Measurements from ENCODE around the gene TUBB4B. TPM values are rescaled to one million over a fixed set of nuclear protein-coding genes. Genes with fewer than 3 reads are reported as not detected.

TUBB4B gene
- total RNA-seq, 3 donors from 2014 or later: 286 to 379 (median 332) TPM

DNA sequence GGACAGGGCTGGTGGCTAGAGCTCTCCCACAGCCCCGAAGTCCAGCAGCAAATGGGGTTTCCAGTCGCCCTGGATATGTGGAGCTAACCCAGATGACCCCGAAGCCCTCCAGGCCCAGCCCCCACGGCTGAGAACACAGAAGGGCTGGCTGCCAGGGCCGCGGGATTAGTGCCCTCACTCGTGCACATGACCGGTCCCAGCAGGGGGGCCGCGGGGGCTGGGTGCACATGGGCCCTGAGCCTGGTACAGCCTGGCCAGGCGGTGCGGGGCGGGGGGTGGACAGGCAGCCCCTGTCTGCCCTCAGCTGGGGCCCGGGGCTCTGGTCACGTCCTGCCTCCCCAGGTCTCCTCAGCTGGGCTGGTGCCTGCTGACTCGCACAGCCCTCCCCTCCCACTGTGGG lies 46.7 kb upstream of the TUBB4B start:
- Histone ChIP-seq H3K4me3 (no peak overlapping the region), H3K36me3 (ENCODE audit: low read depth) (no peaks in the 10 kb centered on the region), H3K9me3 (no peaks in the 10 kb centered on the region), H3K4me1 (ENCODE audit: low read depth) (peaks cover 65% of the 10 kb centered on the region)
- no peak for ATAC-seq
- intact Hi-C loops (cut with DNase I, micrococcal nuclease): no loop called here
- DNase-seq: peak in 2 of 3 donors; percentile 43 to 62
- TF ChIP-seq, protein P1, sequence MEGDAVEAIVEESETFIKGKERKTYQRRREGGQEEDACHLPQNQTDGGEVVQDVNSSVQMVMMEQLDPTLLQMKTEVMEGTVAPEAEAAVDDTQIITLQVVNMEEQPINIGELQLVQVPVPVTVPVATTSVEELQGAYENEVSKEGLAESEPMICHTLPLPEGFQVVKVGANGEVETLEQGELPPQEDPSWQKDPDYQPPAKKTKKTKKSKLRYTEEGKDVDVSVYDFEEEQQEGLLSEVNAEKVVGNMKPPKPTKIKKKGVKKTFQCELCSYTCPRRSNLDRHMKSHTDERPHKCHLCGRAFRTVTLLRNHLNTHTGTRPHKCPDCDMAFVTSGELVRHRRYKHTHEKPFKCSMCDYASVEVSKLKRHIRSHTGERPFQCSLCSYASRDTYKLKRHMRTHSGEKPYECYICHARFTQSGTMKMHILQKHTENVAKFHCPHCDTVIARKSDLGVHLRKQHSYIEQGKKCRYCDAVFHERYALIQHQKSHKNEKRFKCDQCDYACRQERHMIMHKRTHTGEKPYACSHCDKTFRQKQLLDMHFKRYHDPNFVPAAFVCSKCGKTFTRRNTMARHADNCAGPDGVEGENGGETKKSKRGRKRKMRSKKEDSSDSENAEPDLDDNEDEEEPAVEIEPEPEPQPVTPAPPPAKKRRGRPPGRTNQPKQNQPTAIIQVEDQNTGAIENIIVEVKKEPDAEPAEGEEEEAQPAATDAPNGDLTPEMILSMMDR (IDR thresholded peaks at IDR 0.05): no peak

DNA sequence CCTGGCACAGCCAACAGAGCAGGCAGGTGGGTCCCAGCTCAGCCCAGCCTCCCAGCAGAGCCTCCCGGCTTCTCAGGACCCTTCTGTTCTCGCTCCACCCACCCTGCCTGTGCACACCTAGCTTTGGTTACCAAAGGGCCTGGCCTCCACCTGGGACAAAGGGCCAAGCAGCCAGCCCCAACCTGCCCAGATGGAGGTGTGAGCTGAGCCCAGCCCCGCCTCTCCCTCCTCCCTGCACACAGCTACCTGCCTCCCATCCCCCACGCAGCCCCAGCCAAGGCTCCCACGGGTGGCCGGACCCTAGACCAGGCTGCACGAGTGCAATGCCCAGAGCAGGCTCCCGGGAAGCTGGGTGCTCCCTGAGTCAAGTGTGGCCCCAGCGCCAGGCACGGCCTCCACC lies 46.2 kb upstream of the TUBB4B start:
- ATAC-seq (peak; percentile 59), DNase-seq (peak; percentile 82 to 90 (median 85))
- intact Hi-C loops (cut with DNase I, micrococcal nuclease): no loop called here

DNA sequence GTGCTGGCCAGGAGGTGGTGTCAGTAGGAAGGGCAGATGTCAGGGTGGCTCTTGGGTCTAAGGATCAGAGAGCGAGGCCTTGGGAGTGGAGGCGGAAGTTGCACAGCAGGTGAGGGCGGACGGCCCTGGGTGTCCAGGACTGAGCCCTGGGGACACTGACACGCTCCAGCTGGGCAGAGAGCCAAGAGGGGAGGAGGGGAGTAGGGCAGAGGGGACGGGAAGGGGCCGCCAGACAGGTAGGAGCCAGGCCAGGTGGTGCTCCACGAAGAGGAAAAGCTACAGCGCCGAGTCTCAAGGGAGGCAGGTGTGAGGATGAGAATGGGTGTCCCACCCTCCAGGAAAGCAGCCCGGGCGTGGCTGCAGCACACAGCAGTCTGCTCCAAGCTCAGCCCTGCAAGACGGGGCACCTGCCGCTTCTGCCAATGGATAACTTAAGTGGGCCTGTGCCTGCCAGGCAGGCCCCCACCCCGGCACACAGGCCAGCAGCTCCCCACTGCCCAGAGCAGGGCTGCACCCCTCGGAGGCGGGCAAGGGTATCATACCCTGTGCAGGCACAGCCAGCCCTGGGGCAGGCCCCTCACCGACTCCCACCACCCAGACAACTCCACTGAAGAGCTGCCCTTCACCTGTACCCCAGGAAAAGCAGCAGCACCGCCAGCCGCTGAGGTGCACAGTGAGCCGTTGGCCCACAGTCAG lies 45.4 kb upstream of the TUBB4B start:
- Histone ChIP-seq H3K4me1 (ENCODE audit: low read depth) (peaks cover 57% of the 10 kb centered on the region), H3K9me3 (no peaks in the 10 kb centered on the region), H3K36me3 (ENCODE audit: low read depth) (peaks cover under 1% of the 10 kb centered on the region), H3K4me3 (no peak overlapping the region)
- TF ChIP-seq, protein P1 (IDR thresholded peaks at IDR 0.05): no peak
- peak; percentile 72 for ATAC-seq
- peak; percentile 90 to 94 (median 94) for DNase-seq
- intact Hi-C loops (cut with DNase I, micrococcal nuclease): no loop called here

More for the DNA sequence above, 46.2 kb upstream of the TUBB4B start:
- Histone ChIP-seq H3K36me3 (ENCODE audit: low read depth) (no peaks in the 10 kb centered on the region), H3K9me3 (no peaks in the 10 kb centered on the region), H3K4me3 (no peak overlapping the region), H3K4me1 (ENCODE audit: low read depth) (peaks cover 64% of the 10 kb centered on the region)
- TF ChIP-seq, protein P1 (IDR thresholded peaks at IDR 0.05): no peak

DNA sequence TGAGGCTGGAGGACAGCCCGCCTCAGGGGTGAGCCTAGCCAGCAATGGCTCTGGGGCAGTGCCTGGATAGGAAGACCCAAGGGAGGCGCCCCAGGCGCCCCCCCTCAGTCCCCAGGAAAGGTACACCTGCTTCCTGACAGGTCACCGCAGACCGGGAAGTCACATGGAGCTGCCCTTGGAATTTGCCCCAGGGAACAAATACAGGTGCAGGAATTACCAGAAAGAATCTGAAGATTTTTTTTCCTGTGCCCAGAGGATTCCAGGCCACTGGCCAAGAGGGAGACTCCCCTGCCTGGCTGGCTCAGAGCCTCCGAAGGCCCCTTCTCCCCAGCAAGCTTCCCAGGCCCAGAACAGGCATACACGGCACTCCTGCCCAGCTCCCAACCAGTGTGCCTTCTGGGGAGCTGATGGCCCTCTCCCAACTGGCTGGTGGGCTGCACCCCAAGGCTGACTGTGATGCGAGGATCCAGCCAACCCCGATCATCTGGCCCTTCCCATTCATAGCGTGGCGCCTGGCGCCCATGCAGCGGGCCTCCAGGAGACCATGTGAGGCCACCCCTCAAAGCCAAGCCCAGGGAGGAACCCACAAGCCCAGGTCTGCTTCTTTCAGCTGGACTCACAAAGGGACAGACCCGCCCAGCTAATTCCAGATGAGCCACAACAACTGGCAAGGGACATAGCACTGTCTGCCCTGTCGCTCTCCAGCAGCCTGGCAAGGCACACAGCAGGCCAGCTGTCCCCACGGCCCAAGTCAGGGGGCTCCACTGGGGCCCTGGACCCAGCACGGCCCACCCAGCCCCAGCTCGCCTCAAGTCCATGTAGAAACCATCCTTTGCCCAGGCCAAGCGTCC lies 42.8 kb upstream of the TUBB4B start:
- intact Hi-C loops (cut with DNase I, micrococcal nuclease): no loop called here
- Histone ChIP-seq H3K36me3 (ENCODE audit: low read depth) (peaks cover 3% of the 10 kb centered on the region), H3K4me3 (peak overlapping the region; percentile 56), H3K4me1 (ENCODE audit: low read depth) (peaks cover 60% of the 10 kb centered on the region), H3K9me3 (no peaks in the 10 kb centered on the region)
- ATAC-seq (peak; percentile 39), DNase-seq (peak; percentile 81 to 85 (median 84))
- TF ChIP-seq, protein P1 (IDR thresholded peaks at IDR 0.05): no peak

DNA sequence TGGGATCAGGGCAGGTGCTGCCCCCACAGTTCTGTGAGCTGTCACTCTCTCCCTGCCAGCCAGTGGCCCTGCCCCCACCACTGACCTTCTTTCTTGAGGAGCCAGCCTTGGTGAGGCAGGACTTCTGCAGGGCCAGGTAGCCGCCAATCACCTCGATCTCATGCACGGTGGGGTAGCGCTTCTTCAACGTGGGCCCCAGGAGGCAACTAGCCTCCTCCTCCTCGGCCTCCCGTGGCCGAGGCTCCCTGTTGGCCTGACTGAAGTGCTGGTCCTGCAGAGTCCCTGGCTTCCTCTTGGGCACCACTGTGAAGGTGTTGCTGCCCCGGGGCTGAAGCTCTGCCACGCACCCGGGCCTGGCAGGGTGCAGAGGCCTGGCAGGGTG lies 42.2 kb upstream of the TUBB4B start:
- intact Hi-C loops (cut with DNase I, micrococcal nuclease): no loop called here
- no peak for DNase-seq
- H3K4me3 ChIP-seq: peak overlapping the region; percentile 56
- no peak for ATAC-seq
- H3K36me3 ChIP-seq (ENCODE audit: low read depth): peaks cover 3% of the 10 kb centered on the region
- TF ChIP-seq, protein P1 (IDR thresholded peaks at IDR 0.05): no peak
- H3K4me1 ChIP-seq (ENCODE audit: low read depth): peaks cover 65% of the 10 kb centered on the region
- H3K9me3 ChIP-seq: no peaks in the 10 kb centered on the region
